Nephron progenitor cell (in vitro differentiated cells): ENCODE measurements around the gene SEC16A.

Source experiments
- DNase-seq: peaks from one replicate; pipeline ENCODE4 v3.0.0; 2021
- H3K27ac Mint-ChIP-seq: 2 replicates; pipeline ENCODE4 v1.8.0; 2021; ENCODE audit warnings: mild to moderate bottlenecking, moderate library complexity, mixed read lengths
- H3K27me3 Mint-ChIP-seq: 2 replicates; pipeline ENCODE4 v1.8.0; 2021; ENCODE audit warnings: mild to moderate bottlenecking, low read depth, mixed read lengths; ENCODE audit not compliant: poor library complexity
- H3K36me3 Mint-ChIP-seq: 2 replicates; pipeline ENCODE4 v1.8.0; 2021; ENCODE audit warnings: low read depth, mixed read lengths
- H3K4me1 Mint-ChIP-seq: 2 replicates; pipeline ENCODE4 v1.8.0; 2021; ENCODE audit warnings: mixed read lengths
- H3K4me3 Mint-ChIP-seq: 2 replicates; pipeline ENCODE4 v1.8.0; 2021; ENCODE audit warnings: mild to moderate bottlenecking, moderate library complexity, mixed read lengths
- H3K9me3 Mint-ChIP-seq: 2 replicates; pipeline ENCODE4 v1.8.0; 2021; ENCODE audit warnings: mild to moderate bottlenecking, moderate library complexity, mixed read lengths
- TF ChIP-seq, protein P1 (sequence below): fragments of 200-600 bp; sonication (generic); IDR thresholded peaks from 2 replicates; pipeline ENCODE4 v1.5.0; 2021; ENCODE audit warnings: antibody characterized with exemption

Gene SEC16A

DNA sequence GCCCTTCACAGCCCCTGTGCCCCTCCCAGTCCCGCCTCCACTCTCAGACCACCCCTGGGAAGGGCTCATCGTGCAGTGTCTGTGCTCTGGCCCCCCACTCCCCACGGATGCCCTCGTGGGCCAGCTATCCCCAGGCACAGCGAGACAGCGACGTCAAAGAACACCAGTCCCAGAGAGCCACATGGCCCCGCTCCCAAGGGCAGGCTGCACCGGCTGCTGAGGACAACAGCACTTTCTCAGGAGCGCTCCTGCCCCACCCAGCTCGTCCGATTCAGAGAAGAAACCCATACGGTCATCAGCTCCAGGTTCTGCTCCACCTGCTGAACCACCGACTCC is 78.1 kb downstream of the SEC16A start:
- TF ChIP-seq, protein P1, sequence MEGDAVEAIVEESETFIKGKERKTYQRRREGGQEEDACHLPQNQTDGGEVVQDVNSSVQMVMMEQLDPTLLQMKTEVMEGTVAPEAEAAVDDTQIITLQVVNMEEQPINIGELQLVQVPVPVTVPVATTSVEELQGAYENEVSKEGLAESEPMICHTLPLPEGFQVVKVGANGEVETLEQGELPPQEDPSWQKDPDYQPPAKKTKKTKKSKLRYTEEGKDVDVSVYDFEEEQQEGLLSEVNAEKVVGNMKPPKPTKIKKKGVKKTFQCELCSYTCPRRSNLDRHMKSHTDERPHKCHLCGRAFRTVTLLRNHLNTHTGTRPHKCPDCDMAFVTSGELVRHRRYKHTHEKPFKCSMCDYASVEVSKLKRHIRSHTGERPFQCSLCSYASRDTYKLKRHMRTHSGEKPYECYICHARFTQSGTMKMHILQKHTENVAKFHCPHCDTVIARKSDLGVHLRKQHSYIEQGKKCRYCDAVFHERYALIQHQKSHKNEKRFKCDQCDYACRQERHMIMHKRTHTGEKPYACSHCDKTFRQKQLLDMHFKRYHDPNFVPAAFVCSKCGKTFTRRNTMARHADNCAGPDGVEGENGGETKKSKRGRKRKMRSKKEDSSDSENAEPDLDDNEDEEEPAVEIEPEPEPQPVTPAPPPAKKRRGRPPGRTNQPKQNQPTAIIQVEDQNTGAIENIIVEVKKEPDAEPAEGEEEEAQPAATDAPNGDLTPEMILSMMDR = no peak
- DNase-seq = no peak
- H3K4me3 Mint-ChIP-seq = no peak overlapping the region

DNA sequence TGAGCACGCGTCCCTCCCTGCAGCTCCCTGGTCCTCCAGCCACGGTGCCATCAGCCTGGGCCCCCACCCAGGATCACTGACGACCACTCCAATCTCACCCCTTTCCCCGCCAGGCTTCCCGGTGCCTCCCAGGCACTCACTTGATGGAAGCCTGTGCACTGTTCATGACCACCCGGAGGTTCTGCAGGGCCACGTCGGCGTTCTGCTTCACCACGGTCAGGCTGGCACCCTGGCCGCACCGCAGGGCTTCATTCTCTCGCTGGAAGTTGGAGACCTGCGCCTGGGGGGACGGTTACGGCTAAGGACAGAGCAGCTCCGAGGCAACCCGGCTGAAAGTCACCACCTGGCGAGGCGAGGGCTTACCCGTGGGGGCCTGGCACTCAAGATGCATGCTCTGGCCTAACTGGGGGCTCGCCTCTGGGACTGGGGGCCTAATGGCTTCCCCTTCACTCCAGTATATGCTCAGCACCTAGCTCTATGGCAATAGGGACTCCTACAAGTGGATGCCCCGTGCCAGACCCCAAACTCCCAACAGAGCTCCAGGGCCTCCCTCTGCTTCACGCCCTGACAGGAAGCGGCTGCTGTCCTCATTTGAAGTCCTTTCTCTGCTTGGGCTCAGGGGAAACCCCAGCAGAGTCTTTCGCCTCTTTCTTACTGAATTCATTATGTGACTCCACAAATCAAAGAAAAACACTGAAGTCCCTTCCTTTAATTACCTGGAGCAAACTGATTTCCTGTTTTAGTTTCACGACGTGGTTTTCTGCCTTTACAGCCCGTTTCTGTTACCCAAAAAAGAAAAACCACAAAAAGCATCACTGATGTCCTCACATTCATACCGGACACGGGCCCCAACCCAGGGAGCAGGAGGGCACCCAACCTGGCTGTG is 78.7 kb downstream of the SEC16A start:
- DNase-seq = no peak
- H3K27ac Mint-ChIP-seq = no peak overlapping the region
- H3K27me3 Mint-ChIP-seq = peaks cover 5% of the 10 kb centered on the region

More for the DNA sequence above, 78.1 kb downstream of the SEC16A start:
- Mint-ChIP-seq H3K27ac (peak overlapping the region; percentile 94), H3K27me3 (peaks cover 5% of the 10 kb centered on the region), H3K4me1 (peaks cover 21% of the 10 kb centered on the region), H3K9me3 (no peaks in the 10 kb centered on the region), H3K36me3 (peaks cover 43% of the 10 kb centered on the region)

DNA sequence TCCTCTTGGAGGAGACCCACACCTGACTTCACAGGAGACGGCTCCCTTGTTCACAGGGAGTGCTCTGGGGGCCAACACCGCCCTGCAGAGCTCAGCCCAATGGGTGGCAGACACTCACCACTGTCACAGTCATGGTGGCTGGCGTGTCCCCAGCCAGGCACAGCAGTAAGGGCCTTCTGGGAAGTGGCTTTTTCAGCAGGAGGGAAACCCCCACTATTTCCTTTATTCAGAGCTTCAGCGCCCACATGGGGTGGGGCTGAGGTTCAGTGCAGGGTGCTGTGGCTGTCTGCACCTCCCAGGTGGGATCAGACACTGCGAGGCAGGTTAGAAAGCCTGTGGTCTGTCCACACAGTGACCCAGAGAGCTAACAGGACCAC is 79.3 kb downstream of the SEC16A start:
- H3K4me3 Mint-ChIP-seq = no peak overlapping the region
- no peak overlapping the region for H3K27ac Mint-ChIP-seq
- TF ChIP-seq, protein P1 = no peak
- DNase-seq = no peak
- H3K36me3 Mint-ChIP-seq = peaks cover 37% of the 10 kb centered on the region
- peaks cover 5% of the 10 kb centered on the region for H3K27me3 Mint-ChIP-seq
- H3K9me3 Mint-ChIP-seq = no peaks in the 10 kb centered on the region
- H3K4me1 Mint-ChIP-seq = peaks cover 17% of the 10 kb centered on the region

More for the DNA sequence above, 78.7 kb downstream of the SEC16A start:
- no peak overlapping the region for H3K4me3 Mint-ChIP-seq
- TF ChIP-seq, protein P1 = no peak
- H3K9me3 Mint-ChIP-seq = no peaks in the 10 kb centered on the region
- H3K36me3 Mint-ChIP-seq = peaks cover 43% of the 10 kb centered on the region
- H3K4me1 Mint-ChIP-seq = peaks cover 17% of the 10 kb centered on the region

DNA sequence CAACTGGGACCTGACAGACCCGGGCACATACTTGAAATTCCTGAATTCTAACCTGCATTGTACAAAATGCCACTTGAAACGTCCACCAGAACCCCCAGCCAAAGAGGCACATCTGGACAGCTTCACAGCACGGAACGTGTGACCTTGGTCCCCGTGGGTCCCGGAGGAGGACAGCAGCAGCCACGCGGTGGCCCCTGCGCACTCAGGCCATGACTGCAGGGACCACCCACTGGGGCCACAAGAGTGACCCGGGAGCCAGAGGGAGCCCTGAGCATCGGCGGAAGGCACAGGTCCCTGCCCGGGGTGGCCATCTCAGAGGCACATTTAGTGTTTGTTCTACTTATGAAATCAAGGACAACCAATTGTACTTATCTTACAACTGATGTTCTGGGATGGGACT is 80.8 kb downstream of the SEC16A start:
- TF ChIP-seq, protein P1 = no peak

DNA sequence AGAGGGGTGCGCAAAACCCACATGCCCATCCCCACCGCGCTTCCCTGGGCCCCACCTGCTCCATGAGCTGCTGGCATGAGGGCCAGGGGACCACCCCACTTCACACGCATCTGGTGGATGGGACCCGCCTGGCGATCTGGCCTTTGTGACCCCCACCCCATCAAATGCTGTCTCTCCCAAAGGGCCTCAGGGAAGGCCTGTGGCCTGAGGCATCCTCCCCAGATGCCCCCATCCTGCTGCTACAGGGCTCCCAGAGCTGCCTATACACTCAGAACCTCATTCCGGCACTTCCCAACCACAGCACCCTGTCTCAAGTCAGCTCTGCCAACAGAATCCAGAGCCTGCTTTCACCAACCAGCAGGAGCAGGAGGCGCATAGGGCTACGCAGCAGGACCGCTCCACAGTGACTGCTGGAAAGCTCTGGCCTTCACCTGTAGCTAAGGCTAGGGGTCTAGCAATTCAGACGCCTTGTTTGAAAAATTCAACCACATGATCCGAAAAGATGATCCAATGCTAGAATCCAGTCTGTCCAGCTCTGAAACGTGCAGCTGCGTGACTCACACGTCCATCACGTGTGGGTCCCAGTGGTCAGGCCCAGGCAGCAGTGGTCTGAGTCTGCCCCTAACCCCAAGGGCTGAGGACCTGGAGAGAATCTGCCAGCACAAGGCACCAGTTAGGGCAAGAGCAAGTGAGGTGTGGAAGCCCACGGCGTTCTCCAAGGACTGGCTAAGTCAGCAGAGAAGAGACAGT is 81.5 kb downstream of the SEC16A start:
- H3K4me3 Mint-ChIP-seq = no peak overlapping the region

More for the DNA sequence above, 80.8 kb downstream of the SEC16A start:
- no peak for DNase-seq
- Mint-ChIP-seq H3K9me3 (no peaks in the 10 kb centered on the region), H3K27me3 (peaks cover 5% of the 10 kb centered on the region), H3K27ac (no peak overlapping the region), H3K4me3 (no peak overlapping the region), H3K4me1 (peaks cover 14% of the 10 kb centered on the region), H3K36me3 (peaks cover 28% of the 10 kb centered on the region)

More for the DNA sequence above, 81.5 kb downstream of the SEC16A start:
- peaks cover 14% of the 10 kb centered on the region for H3K4me1 Mint-ChIP-seq
- TF ChIP-seq, protein P1 = no peak
- H3K27me3 Mint-ChIP-seq = peaks cover 5% of the 10 kb centered on the region
- H3K36me3 Mint-ChIP-seq = peaks cover 31% of the 10 kb centered on the region
- DNase-seq = no peak
- no peak overlapping the region for H3K27ac Mint-ChIP-seq
- H3K9me3 Mint-ChIP-seq = no peaks in the 10 kb centered on the region
